H1 (cell line): Measurements from ENCODE around the gene NXT1. TPM values are rescaled to one million over a fixed set of nuclear protein-coding genes. Genes with fewer than 3 reads are reported as not detected.

Experiments
- CTCF ChIA-PET: fragments of 300-600 bp; sonication (Branson Sonifier 250); formaldehyde crosslinking; loops from one replicate; lab custom pipeline; 2021; ENCODE audit not compliant: partially characterized antibody; lab: Charles Lee
- POLR2A ChIA-PET: fragments of 300-600 bp; sonication (Branson Sonifier 250); formaldehyde crosslinking; loops from one replicate; lab custom pipeline; 2021; ENCODE audit warnings: inconsistent platforms; ENCODE audit not compliant: partially characterized antibody; lab: Charles Lee
- DNase-seq, 2 experiments: peaks; one replicate each; pipeline versions ENCODE4 v3.0.0 to v3.0.0-alpha.2; 2010 to 2022; ENCODE audit warnings: low spot score in 2 of 2, low read depth in 1 of 2, mixed read lengths in 1 of 2
- FAIRE-seq: peaks from 2 replicates; lab custom pipeline; 2011; peaks lifted over from hg19 to GRCh38; lab: Jason Lieb, UNC
- H2AFZ ChIP-seq: 2 replicates; pipeline ENCODE4 v1.8.1; 2012; ENCODE audit warnings: low read length, inconsistent platforms
- H2AK5ac ChIP-seq: 2 replicates; pipeline ENCODE4 v1.6.1; 2013; ENCODE audit warnings: low read depth, low read length
- H2BK120ac ChIP-seq: replicated peaks from 2 replicates; pipeline ENCODE3; 2013; ENCODE audit warnings: low read depth, low read length, inconsistent platforms
- H2BK12ac ChIP-seq: 2 replicates; pipeline ENCODE4 v1.6.1; 2013; ENCODE audit warnings: low read depth, low read length
- H2BK15ac ChIP-seq: 2 replicates; pipeline ENCODE4 v1.6.1; 2013; ENCODE audit warnings: low read length
- H2BK20ac ChIP-seq: 2 replicates; pipeline ENCODE4 v1.6.1; 2013; ENCODE audit warnings: low read length
- H2BK5ac ChIP-seq: 2 replicates; pipeline ENCODE4 v1.6.1; 2013; ENCODE audit warnings: low read depth, low read length
- H3K14ac ChIP-seq: 2 replicates; pipeline ENCODE4 v1.6.1; 2013; ENCODE audit warnings: inconsistent platforms; ENCODE audit not compliant: insufficient read length
- H3K18ac ChIP-seq: 2 replicates; pipeline ENCODE4 v1.6.1; 2013; ENCODE audit warnings: low read length; ENCODE audit errors: extremely low read depth
- H3K23ac ChIP-seq: 2 replicates; pipeline ENCODE4 v1.6.1; 2013; ENCODE audit warnings: inconsistent platforms; ENCODE audit not compliant: insufficient read length
- H3K23me2 ChIP-seq: 2 replicates; pipeline ENCODE4 v1.6.1; 2013; ENCODE audit warnings: low read depth, low read length
- H3K27ac ChIP-seq: 2 replicates; pipeline ENCODE4 v1.6.1; 2011; ENCODE audit warnings: low read depth, low read length, inconsistent platforms
- H3K27me3 ChIP-seq, 4 experiments: replicated peaks in 1 of 4; 1 replicate in 1 of 4; 2 replicates in 3 of 4; pipeline versions ENCODE4 v1.6.1 to v1.8.1; 2011 to 2013; ENCODE audit warnings: low read length in 3 of 4, mild to moderate bottlenecking in 3 of 4, inconsistent platforms in 2 of 4, mixed read lengths in 2 of 4, moderate library complexity in 1 of 4; ENCODE audit not compliant: control insufficient read depth in 3 of 4, insufficient read depth in 3 of 4; ENCODE audit errors: extremely low read depth in 1 of 4
- H3K36me3 ChIP-seq, 4 experiments: 2 replicates each; pipeline versions ENCODE4 v1.6.1 to v1.8.1; 2011 to 2013; ENCODE audit warnings: mild to moderate bottlenecking in 4 of 4, low read length in 3 of 4, moderate library complexity in 2 of 4, control low read depth in 1 of 4, inconsistent platforms in 1 of 4; ENCODE audit not compliant: insufficient read depth in 4 of 4, control insufficient read depth in 2 of 4
- H3K4ac ChIP-seq: replicated peaks from 2 replicates; pipeline ENCODE3; 2013; ENCODE audit warnings: low read length, low read depth, mixed read lengths, inconsistent platforms; ENCODE audit not compliant: insufficient read length
- H3K4me1 ChIP-seq, 4 experiments: replicated peaks in 1 of 4; 1 replicate in 1 of 4; 2 replicates in 3 of 4; pipeline versions ENCODE4 v1.6.1 to v1.8.1; 2011 to 2013; ENCODE audit warnings: low read length in 3 of 4, inconsistent platforms in 2 of 4, mixed read lengths in 1 of 4; ENCODE audit not compliant: insufficient read depth in 4 of 4, control insufficient read depth in 3 of 4
- H3K4me2 ChIP-seq, 2 experiments: 2 replicates each; pipeline versions ENCODE4 v1.6.1 to v1.8.1; 2011 to 2013; ENCODE audit warnings: low read depth in 2 of 2, low read length in 2 of 2, control low read depth in 1 of 2, inconsistent platforms in 1 of 2, mild to moderate bottlenecking in 1 of 2; ENCODE audit not compliant: insufficient read depth in 1 of 2
- H3K4me3 ChIP-seq, 4 experiments: fragments of 200-600, 300-600 bp in 1 of 4; sonication (generic), shearing (Covaris generic), sonication (Bioruptor Twin) in 1 of 4; 2 replicates each; pipeline versions ENCODE4 v1.5.1 to v1.8.1; 2011 to 2016; ENCODE audit warnings: low read length in 4 of 4, low read depth in 3 of 4, control low read depth in 2 of 4, inconsistent platforms in 2 of 4, mild to moderate bottlenecking in 2 of 4, mixed read lengths in 1 of 4, moderate library complexity in 1 of 4; ENCODE audit not compliant: insufficient read depth in 2 of 4; ENCODE audit errors: extremely low read depth in 1 of 4
- H3K56ac ChIP-seq: replicated peaks from 2 replicates; pipeline ENCODE3; 2013; ENCODE audit warnings: low read depth, mild to moderate bottlenecking, mixed read lengths, low read length, inconsistent platforms; ENCODE audit not compliant: insufficient read length
- H3K79me1 ChIP-seq: 2 replicates; pipeline ENCODE4 v1.6.1; 2013; ENCODE audit warnings: low read depth, low read length, control low read depth
- H3K79me2 ChIP-seq, 2 experiments: 2 replicates each; pipeline versions ENCODE4 v1.6.1 to v1.8.1; 2012 to 2013; ENCODE audit warnings: low read length in 2 of 2, mild to moderate bottlenecking in 2 of 2, inconsistent platforms in 1 of 2; ENCODE audit not compliant: insufficient read depth in 2 of 2, control insufficient read depth in 1 of 2
- H3K9ac ChIP-seq, 4 experiments: replicated peaks in 1 of 4; 1 replicate in 1 of 4; 2 replicates in 3 of 4; pipeline versions ENCODE4 v1.6.1 to v1.8.1; 2011 to 2013; ENCODE audit warnings: low read depth in 3 of 4, low read length in 3 of 4, control low read depth in 2 of 4, mild to moderate bottlenecking in 2 of 4, moderate library complexity in 2 of 4, inconsistent platforms in 1 of 4; ENCODE audit errors: extremely low read depth in 1 of 4
- H3K9me3 ChIP-seq, 2 experiments: 2 replicates each; pipeline versions ENCODE4 v1.6.1 to v1.8.1; 2012 to 2013; ENCODE audit warnings: mild to moderate bottlenecking in 2 of 2, moderate library complexity in 2 of 2, control low read depth in 1 of 2, inconsistent platforms in 1 of 2, low read depth in 1 of 2, low read length in 1 of 2, mixed read lengths in 1 of 2; ENCODE audit not compliant: insufficient read depth in 2 of 2
- H4K20me1 ChIP-seq, 2 experiments: replicated peaks in 1 of 2; 2 replicates each; pipeline versions ENCODE3 to v1.8.1; 2011 to 2013; ENCODE audit warnings: inconsistent platforms in 2 of 2, low read length in 2 of 2, mild to moderate bottlenecking in 1 of 2; ENCODE audit not compliant: insufficient read depth in 2 of 2, control insufficient read depth in 1 of 2
- H4K5ac ChIP-seq: 2 replicates; pipeline ENCODE4 v1.6.1; 2013; ENCODE audit warnings: low read length, low read depth, mixed read lengths, inconsistent platforms; ENCODE audit not compliant: insufficient read length
- H4K8ac ChIP-seq: 2 replicates; pipeline ENCODE4 v1.8.0; 2013; ENCODE audit warnings: mild to moderate bottlenecking, moderate library complexity, low read length, inconsistent platforms; ENCODE audit not compliant: insufficient read depth; ENCODE audit errors: extremely low read depth
- H4K91ac ChIP-seq: replicated peaks from 2 replicates; pipeline ENCODE3; 2013; ENCODE audit warnings: low read length, mixed read lengths, inconsistent platforms; ENCODE audit not compliant: insufficient read length
- ASH2L ChIP-seq: fragments of 200-600, 300-600 bp; sonication (generic); IDR thresholded peaks from one replicate; pipeline ENCODE4 v1.7.1; 2017; ENCODE audit warnings: low read length
- ATF3 ChIP-seq: IDR thresholded peaks from 2 replicates; pipeline ENCODE4 v1.6.1; 2011; ENCODE audit warnings: low read depth, mild to moderate bottlenecking, low read length; ENCODE audit not compliant: insufficient read depth
- CEBPB ChIP-seq: IDR thresholded peaks from 2 replicates; pipeline ENCODE4 v1.6.1; 2012; ENCODE audit warnings: low read depth, low read length
- CHD1 ChIP-seq: IDR thresholded peaks from 2 replicates; pipeline ENCODE4 v1.6.1; 2012; ENCODE audit warnings: low read depth, low read length, improper control_type of control experiment
- CHD2 ChIP-seq: IDR thresholded peaks from 2 replicates; pipeline ENCODE4 v1.6.1; 2012; ENCODE audit warnings: low read length, improper control_type of control experiment
- FOSL1 ChIP-seq: IDR thresholded peaks from 2 replicates; pipeline ENCODE4 v1.6.1; 2011; ENCODE audit warnings: mild to moderate bottlenecking, low read depth, low read length, moderate library complexity; ENCODE audit not compliant: insufficient read depth
- HDAC6 ChIP-seq: IDR thresholded peaks from one replicate; pipeline ENCODE4 v1.7.1; 2012; ENCODE audit warnings: low read depth, mild to moderate bottlenecking, inconsistent platforms, low read length, moderate library complexity
- KDM5A ChIP-seq: fragments of 200-600 bp; IDR thresholded peaks from 2 replicates; pipeline ENCODE4 v1.7.1; 2012; ENCODE audit warnings: mild to moderate bottlenecking, low read length, inconsistent platforms, mixed read lengths
- MAFK ChIP-seq: IDR thresholded peaks from 2 replicates; pipeline ENCODE4 v1.6.1; 2012; ENCODE audit warnings: low read depth, mild to moderate bottlenecking, improper control_type of control experiment, low read length
- MAX ChIP-seq: IDR thresholded peaks from 2 replicates; pipeline ENCODE4 v1.6.1; 2012; ENCODE audit warnings: inconsistent platforms
- NANOG ChIP-seq: IDR thresholded peaks from 2 replicates; pipeline ENCODE4 v1.6.1; 2011; ENCODE audit warnings: low read length, low read depth, mild to moderate bottlenecking, inconsistent platforms; ENCODE audit not compliant: insufficient read depth, poor library complexity, severe bottlenecking
- POU5F1 ChIP-seq: IDR thresholded peaks from 2 replicates; pipeline ENCODE4 v1.6.1; 2011; ENCODE audit warnings: low read depth, mild to moderate bottlenecking, low read length, moderate library complexity
- SRF ChIP-seq: IDR thresholded peaks from 2 replicates; pipeline ENCODE4 v1.6.1; 2011; ENCODE audit warnings: mild to moderate bottlenecking, low read depth, low read length, moderate library complexity
- TAF1 ChIP-seq: IDR thresholded peaks from 2 replicates; pipeline ENCODE4 v1.6.1; 2011; ENCODE audit warnings: mild to moderate bottlenecking, low read depth, low read length
- WGBS, 2 experiments: shearing (Covaris generic) in 1 of 2; methylation state at CpG; one replicate each; pipeline versions ENCODE4 v1.1.6 to v1.1.7; 2013 to 2015; ENCODE audit warnings: low lambda C conversion rate in 2 of 2, mixed read lengths in 2 of 2, inconsistent platforms in 1 of 2, low coverage in 1 of 2, missing lambda C conversion rate in 1 of 2; ENCODE audit not compliant: insufficient replicate concordance in 2 of 2, insufficient coverage in 1 of 2, insufficient read length in 1 of 2; ENCODE audit errors: extremely low coverage in 1 of 2, missing lambda C conversion rate in 1 of 2; 5-methylcytosine and 5-hydroxymethylcytosine counted together
- polyA plus RNA-seq, 7 experiments: library from polyadenylated mRNA; depleted of rRNA in 3 of 7; stranded (reverse) in 5 of 7; unstranded in 2 of 7; fragments of >200 nt in 5 of 7; fragments of 200-250 nt in 2 of 7; gene quantifications; 1 replicate in 5 of 7; 2 replicates in 1 of 7; 4 replicates in 1 of 7; pipeline versions ENCODE4 v1.2.1 to v1.2.3, GENCODE V29; 2011 to 2013; ENCODE audit warnings: missing spikeins in 2 of 7, mixed read lengths in 2 of 7
- total RNA-seq: library from RNA; stranded (reverse); fragmentation: NEBNext Ultra II Directional; extraction: Animal tissue kit (Norgen Biotek cat#: 25700); gene quantifications from 2 replicates; pipeline ENCODE4 v1.2.1, GENCODE V29; 2021

NXT1 gene
- total and polyA plus RNA-seq, 2 of the 8 experiments (the other 6 are each of a cell fraction or from before 2014, with no cell fraction given), result 23.1 to 26.5 TPM

- FAIRE-seq, result no peak
Observed at GRCh38 chr20:23316626-23317025, 34.0 kb upstream of the NXT1 start.

More at GRCh38 chr20:23316626-23317025, 34.0 kb upstream of the NXT1 start:
- peaks cover 0 to 7% of the 10 kb centered on the region in 2 experiments; a peak in 2 of 4 replicates for H3K9me3 ChIP-seq
- H3K4ac ChIP-seq, result no peak overlapping the region
- no peak overlapping the region for H4K5ac ChIP-seq
- H3K4me3 ChIP-seq, result no peak overlapping the region
- H3K18ac ChIP-seq, result no peak overlapping the region
- H3K56ac ChIP-seq, result no peak overlapping the region
- WGBS, 2 experiments, result 86% methylated on average over 3 of the region's 3 CpGs; no CpG with 5 or more reads in 1 of the 2 experiments
- H3K79me1 ChIP-seq, result no peaks in the 10 kb centered on the region
- no peak overlapping the region for H3K9ac ChIP-seq
- H2BK12ac ChIP-seq, result no peak overlapping the region
- no peak overlapping the region for H3K14ac ChIP-seq
- CTCF ChIA-PET, result interaction anchor here (1.3 to 1.4 kb wide), 3 partner anchors 8 to 109 kb away, joined by 3 to 5 read pairs (median 3); no protein-coding TSS in a partner anchor
- no peak overlapping the region for H2BK20ac ChIP-seq
- no peaks in the 10 kb centered on the region for H3K36me3 ChIP-seq
- H3K23ac ChIP-seq, result no peak overlapping the region
- no peak overlapping the region for H4K91ac ChIP-seq
- POLR2A ChIA-PET, result no interaction called here
- no peak overlapping the region for H4K8ac ChIP-seq
- H2BK120ac ChIP-seq, result no peak overlapping the region
- H3K27ac ChIP-seq, result no peak overlapping the region
- no peak for DNase-seq
- H3K4me2 ChIP-seq, result no peak overlapping the region
- H2AFZ ChIP-seq, result no peak overlapping the region
- H3K4me1 ChIP-seq, result no peaks in the 10 kb centered on the region
- TF ChIP-seq CHD2 (no peak), ATF3 (no peak), KDM5A (no peak), CHD1 (no peak), FOSL1 (no peak), HDAC6 (no peak), MAFK (no peak), ASH2L (no peak), POU5F1 (no peak), TAF1 (no peak), SRF (no peak), NANOG (no peak), MAX (no peak), CEBPB (no peak)
- TF ChIP-seq, all 59 proteins: peak for 0
- Histone ChIP-seq H4K20me1 (no peaks in the 10 kb centered on the region), H2AK5ac (no peak overlapping the region), H3K27me3 (no peaks in the 10 kb centered on the region), H2BK15ac (no peak overlapping the region), H3K79me2 (no peaks in the 10 kb centered on the region), H3K23me2 (no peaks in the 10 kb centered on the region), H2BK5ac (no peak overlapping the region)
